ENCODE measurements around the gene ZMYND8. TPM values are rescaled to one million over a fixed set of nuclear protein-coding genes. Genes with fewer than 3 reads are reported as not detected.

The ZMYND8 gene
- polyA plus RNA-seq, 1 donor from 2014 or later = 16.8 TPM

DNA sequence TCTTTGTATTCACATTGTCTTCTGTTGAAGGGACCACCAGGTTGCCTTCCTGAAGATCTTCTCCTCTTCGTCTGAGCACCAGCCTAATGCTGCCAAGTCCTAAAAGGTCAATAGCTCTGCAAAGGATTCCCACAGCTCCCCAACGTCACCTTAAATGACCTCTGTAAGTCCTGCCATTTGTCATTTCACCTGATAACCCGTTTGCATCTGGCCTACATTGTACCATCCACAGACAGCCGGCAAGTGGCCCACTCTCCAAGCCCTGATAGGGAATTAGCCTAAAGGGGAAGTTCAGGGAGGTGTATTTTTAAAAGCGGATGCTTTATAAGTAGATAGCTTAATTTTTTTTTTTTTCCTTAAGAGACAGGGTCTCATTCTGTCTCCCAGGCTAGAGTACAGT, 127.8 kb downstream of the ZMYND8 start:
- Histone ChIP-seq H3K79me2 (replicated peaks; ENCODE audit: insufficient read depth, low read length) (no peaks in the 10 kb centered on the region), H3K9ac (ENCODE audit: low read length) (no peak overlapping the region), H3K4me2 (ENCODE audit: low read length) (no peak overlapping the region), H3K4me3 (ENCODE audit: low read length) (no peak overlapping the region), H3K9me3 (ENCODE audit: low read length) (no peaks in the 10 kb centered on the region), H3K27me3 (ENCODE audit: insufficient read depth, low read depth, low read length) (no peaks in the 10 kb centered on the region), H3K9me2 (ENCODE audit: insufficient read depth, low read length) (no peaks in the 10 kb centered on the region), H3F3A (ENCODE audit: insufficient read depth, low read length, poor library complexity, severe bottlenecking) (no peaks in the 10 kb centered on the region), H3K36me3 (ENCODE audit: insufficient read depth, low read length) (peaks cover 6% of the 10 kb centered on the region), H4K20me1 (ENCODE audit: insufficient read depth) (no peaks in the 10 kb centered on the region), H3K27ac (ENCODE audit: low read length) (no peak overlapping the region), H2AFZ (ENCODE audit: low read depth, low read length) (no peak overlapping the region)
- no peak for TF ChIP-seq EZH2 (IDR thresholded peaks at IDR 0.05; ENCODE audit: borderline replicate concordance, insufficient read depth, low read length, poor library complexity, severe bottlenecking)
- no peak for TF ChIP-seq MXI1 (conservative IDR thresholded peaks at IDR 0.05; ENCODE audit: poor library complexity, severe bottlenecking)
- TF ChIP-seq SMC3 (conservative IDR thresholded peaks at IDR 0.05; ENCODE audit: poor library complexity) = no peak
- TF ChIP-seq, protein P1, sequence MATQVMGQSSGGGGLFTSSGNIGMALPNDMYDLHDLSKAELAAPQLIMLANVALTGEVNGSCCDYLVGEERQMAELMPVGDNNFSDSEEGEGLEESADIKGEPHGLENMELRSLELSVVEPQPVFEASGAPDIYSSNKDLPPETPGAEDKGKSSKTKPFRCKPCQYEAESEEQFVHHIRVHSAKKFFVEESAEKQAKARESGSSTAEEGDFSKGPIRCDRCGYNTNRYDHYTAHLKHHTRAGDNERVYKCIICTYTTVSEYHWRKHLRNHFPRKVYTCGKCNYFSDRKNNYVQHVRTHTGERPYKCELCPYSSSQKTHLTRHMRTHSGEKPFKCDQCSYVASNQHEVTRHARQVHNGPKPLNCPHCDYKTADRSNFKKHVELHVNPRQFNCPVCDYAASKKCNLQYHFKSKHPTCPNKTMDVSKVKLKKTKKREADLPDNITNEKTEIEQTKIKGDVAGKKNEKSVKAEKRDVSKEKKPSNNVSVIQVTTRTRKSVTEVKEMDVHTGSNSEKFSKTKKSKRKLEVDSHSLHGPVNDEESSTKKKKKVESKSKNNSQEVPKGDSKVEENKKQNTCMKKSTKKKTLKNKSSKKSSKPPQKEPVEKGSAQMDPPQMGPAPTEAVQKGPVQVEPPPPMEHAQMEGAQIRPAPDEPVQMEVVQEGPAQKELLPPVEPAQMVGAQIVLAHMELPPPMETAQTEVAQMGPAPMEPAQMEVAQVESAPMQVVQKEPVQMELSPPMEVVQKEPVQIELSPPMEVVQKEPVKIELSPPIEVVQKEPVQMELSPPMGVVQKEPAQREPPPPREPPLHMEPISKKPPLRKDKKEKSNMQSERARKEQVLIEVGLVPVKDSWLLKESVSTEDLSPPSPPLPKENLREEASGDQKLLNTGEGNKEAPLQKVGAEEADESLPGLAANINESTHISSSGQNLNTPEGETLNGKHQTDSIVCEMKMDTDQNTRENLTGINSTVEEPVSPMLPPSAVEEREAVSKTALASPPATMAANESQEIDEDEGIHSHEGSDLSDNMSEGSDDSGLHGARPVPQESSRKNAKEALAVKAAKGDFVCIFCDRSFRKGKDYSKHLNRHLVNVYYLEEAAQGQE (IDR thresholded peaks at IDR 0.05; ENCODE audit: borderline replicate concordance) = no peak
- no peak for TF ChIP-seq POLR2AphosphoS5 (IDR thresholded peaks at IDR 0.05)
- no peak for TF ChIP-seq EP300 (conservative IDR thresholded peaks at IDR 0.05; ENCODE audit: poor library complexity, severe bottlenecking)
- no peak for TF ChIP-seq CTCF (IDR thresholded peaks at IDR 0.05; ENCODE audit: poor library complexity, severe bottlenecking)
- TF ChIP-seq RAD21 (conservative IDR thresholded peaks at IDR 0.05) = no peak
- TF ChIP-seq TAF1 (IDR thresholded peaks at IDR 0.05; ENCODE audit: low read depth) = no peak

DNA sequence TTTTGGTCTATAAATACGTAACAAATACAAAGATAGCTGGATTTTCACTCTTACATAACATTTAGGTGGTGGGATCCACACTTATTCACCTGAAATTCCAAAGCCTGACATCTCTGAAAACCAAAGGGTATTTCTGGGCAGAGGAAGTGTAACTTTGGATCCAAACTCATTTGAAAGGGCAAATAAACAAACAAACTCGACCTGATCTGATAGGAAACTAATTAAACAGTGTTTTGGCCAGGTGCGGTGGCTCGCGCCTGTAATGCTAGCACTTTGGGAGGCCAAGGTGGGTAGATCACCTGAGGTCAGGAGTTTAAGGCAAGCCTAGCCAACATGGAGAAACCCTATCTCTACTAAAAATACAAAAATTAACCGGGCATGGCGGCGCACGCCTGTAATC, 128.9 kb downstream of the ZMYND8 start:
- Histone ChIP-seq H3K27me3 (ENCODE audit: insufficient read depth, low read depth, low read length) (no peaks in the 10 kb centered on the region), H3K36me3 (ENCODE audit: insufficient read depth, low read length) (peaks cover 6% of the 10 kb centered on the region), H3K9me2 (ENCODE audit: insufficient read depth, low read length) (no peaks in the 10 kb centered on the region), H3K9ac (ENCODE audit: low read length) (no peak overlapping the region), H3F3A (ENCODE audit: insufficient read depth, low read length, poor library complexity, severe bottlenecking) (no peaks in the 10 kb centered on the region), H3K4me3 (ENCODE audit: low read length) (no peak overlapping the region), H3K4me2 (ENCODE audit: low read length) (no peak overlapping the region), H3K9me3 (ENCODE audit: low read length) (no peaks in the 10 kb centered on the region), H3K79me2 (replicated peaks; ENCODE audit: insufficient read depth, low read length) (no peaks in the 10 kb centered on the region), H3K27ac (ENCODE audit: low read length) (no peak overlapping the region), H4K20me1 (ENCODE audit: insufficient read depth) (no peaks in the 10 kb centered on the region), H2AFZ (ENCODE audit: low read depth, low read length) (no peak overlapping the region)
- TF ChIP-seq CTCF (IDR thresholded peaks at IDR 0.05; ENCODE audit: poor library complexity, severe bottlenecking) (no peak), EP300 (conservative IDR thresholded peaks at IDR 0.05; ENCODE audit: poor library complexity, severe bottlenecking) (no peak), MXI1 (conservative IDR thresholded peaks at IDR 0.05; ENCODE audit: poor library complexity, severe bottlenecking) (no peak), POLR2AphosphoS5 (IDR thresholded peaks at IDR 0.05) (no peak), RAD21 (conservative IDR thresholded peaks at IDR 0.05) (no peak), EZH2 (IDR thresholded peaks at IDR 0.05; ENCODE audit: borderline replicate concordance, insufficient read depth, low read length, poor library complexity, severe bottlenecking) (no peak)
- TF ChIP-seq, protein P1 (IDR thresholded peaks at IDR 0.05; ENCODE audit: borderline replicate concordance) = no peak
